GM21528 (cell line): ENCODE results near the gene NFX1.

Experiments
- ATAC-seq: cut with Tn5 transposase; IDR thresholded peaks from one replicate; pipeline ENCODE4 v1.9.1; 2021; ENCODE audit warnings: mild to moderate bottlenecking, moderate library complexity; ENCODE audit not compliant: unreplicated experiment, low FRiP score

Gene NFX1

DNA sequence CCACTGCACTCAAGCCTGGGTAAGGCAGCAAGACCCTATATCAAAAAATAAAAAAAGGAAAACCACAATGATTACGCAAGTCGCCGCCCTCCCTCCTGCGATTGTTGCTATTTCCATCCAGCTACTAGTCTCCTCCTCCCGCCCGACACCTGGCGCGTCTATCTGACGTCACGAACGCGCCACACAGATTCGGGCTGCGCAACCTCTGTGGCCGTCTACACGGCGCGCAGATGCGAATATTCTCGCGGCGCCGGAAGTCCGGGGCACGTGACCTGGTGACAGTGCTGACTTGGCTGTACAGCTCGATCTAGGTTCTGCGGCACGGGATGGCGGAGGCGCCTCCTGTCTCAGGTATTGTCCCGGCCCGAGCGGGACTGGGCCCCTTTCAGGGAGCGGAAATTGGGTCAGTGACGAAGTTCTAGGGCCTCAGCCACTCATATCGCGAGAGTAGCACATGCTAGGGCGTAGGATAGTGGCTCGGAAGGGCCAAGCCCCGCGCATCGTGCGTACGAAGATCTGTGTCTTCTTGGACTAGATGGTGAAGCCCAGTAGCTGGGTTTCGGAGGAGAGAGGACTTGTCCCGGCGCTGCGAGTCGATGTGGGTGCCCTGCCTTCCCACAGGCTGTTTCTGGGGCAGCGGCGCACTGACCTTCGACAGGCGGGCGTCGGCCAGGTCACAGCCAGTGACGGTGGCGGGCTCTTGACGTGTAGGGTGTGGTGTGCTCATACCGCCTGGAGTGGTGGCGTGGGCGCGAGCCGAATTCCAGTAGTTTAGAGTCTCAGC lies at the start of gene NFX1:
NFX1 (plus strand) TSS at position 270 of the 784 bp plus-strand sequence; CDS start at position 327, 57 bp downstream.
- peak; percentile 86 for ATAC-seq

DNA sequence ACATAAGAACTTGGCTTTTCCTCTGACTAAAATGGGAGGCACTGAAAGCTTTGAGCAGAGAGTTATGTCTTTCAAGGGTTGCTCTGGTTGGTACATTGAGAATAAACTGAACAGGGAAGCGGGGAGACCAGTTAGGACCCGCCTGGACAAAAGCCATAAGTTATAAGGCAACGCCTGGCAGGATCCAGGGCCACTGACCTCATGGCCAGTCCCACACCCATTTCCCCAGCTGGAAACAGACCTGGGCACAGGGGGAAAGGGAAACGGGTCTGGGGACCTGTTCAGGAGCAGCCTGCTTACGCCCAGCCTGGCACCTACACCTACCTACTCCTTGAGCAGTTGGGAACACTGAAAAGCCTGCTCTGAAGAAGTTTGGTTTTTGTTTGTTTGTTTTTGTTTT lies 49.0 kb upstream of the NFX1 start:
- ATAC-seq, result no peak

DNA sequence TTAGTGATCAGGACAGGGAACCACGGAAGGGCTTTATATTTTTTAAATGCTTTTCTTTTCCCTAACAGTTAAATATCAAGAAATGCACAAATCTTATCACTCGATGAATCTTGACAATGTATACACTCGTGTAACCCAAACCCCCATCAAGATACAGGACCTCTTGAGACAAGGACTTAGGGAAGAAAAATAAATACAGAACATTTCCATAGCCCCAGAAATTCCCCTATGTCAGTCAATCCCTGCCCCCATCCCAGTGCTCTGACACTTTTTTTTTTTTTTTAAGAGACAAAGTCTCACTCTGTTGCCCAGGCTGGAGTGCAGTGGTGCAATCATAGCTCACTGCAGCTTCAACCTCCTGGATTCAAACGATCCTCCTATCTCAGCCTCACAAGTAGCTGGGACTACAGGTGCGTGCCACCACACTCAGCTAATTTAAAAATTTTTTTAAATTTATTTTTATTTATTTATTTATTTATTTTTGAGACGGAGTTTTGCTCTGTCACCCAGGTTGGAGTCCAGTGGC lies 47.6 kb upstream of the NFX1 start:
- no peak for ATAC-seq

DNA sequence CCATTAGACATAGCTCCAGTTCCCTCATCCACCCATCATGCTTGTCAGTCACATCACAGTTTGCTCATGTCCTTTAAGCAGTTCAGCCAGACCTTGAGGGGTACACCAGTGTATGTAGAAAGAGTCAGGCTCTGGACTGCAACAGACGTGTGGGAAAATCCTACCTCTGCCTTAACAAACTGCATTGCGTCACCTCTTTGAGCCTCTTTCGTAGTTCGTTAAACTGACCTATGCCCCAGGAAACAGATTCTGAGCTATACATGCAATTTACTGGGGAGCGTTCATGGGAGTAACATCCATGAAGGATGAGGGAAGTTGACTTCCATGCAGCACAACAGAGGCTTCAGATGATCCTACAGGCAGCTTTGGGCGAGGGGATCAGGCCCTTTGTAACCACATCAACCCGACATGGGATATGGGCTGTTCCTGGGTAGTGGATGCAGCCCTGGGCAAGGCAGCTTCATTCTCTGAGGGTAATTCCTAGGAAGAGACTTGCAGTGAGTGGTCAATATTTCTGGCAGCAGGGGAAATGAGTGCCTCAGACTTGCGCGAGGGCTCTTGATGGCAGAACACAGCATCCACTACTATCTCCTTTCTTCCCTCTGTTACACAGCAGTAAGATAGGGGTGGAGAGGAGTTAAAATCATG lies 46.1 kb upstream of the NFX1 start:
- ATAC-seq, result no peak

DNA sequence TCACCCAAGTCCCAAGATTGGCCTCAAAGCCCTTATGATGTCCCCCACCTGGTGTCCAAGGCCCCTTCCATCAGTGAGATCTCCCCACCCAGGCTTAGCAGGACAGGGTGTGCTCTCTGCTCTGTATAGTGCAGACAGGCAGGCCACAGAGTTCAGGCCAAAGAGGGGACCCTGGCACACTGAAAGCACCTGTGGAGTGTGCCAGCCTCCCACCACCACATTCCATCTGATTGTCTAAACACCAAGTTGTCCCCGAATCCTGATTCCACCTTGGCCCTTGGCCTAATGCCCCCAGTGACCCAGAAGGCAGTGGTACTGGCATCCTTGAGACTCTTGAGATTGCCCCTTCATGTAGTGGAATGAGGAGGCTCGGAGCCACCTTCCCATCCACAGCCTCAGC lies 45.0 kb upstream of the NFX1 start:
- no peak for ATAC-seq

DNA sequence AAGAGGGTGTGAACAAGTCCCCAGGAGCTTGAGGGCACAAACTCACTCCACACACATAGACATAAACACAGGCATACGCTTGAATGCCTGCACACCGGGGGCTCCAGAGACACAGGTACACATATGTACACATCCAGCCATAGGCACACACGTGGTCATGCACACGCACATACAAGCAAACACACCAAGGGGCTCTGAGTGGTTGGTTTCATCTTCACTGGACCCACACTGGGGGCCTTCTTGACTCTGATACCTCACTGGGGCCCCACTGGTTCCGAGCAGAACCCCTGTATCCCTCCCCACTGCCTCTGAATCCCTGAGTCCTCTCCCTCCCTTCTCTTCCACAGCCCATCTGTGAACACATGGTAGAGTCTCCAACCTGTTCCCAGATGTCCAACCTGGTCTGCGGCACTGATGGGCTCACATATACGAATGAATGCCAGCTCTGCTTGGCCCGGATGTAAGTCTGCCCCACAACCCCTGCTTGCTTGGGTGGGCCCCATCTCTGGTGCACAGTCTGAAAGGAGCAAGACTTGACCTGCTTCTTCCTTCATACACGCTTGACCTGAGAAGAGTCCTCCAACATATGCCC lies 44.0 kb upstream of the NFX1 start:
- no peak for ATAC-seq

DNA sequence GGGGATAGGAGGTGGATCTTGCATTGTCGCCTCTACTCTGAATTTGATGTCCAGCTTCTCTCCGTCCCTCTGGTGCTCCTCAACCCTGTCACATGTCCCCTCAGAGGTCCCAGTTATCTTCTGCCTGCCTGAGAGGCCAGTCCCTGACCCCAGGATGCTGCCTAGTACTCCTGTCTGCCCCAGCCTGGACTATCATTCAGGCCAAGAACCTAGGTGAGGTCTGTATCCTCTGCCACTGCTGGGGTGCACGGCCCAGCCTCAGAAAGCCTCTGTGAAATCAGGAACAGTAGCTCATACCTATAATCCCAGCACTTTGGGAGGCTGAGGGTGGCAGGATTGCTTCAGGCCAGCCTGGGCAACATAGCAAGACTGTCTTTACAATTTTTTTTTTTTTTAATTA lies 41.7 kb upstream of the NFX1 start:
- no peak for ATAC-seq

DNA sequence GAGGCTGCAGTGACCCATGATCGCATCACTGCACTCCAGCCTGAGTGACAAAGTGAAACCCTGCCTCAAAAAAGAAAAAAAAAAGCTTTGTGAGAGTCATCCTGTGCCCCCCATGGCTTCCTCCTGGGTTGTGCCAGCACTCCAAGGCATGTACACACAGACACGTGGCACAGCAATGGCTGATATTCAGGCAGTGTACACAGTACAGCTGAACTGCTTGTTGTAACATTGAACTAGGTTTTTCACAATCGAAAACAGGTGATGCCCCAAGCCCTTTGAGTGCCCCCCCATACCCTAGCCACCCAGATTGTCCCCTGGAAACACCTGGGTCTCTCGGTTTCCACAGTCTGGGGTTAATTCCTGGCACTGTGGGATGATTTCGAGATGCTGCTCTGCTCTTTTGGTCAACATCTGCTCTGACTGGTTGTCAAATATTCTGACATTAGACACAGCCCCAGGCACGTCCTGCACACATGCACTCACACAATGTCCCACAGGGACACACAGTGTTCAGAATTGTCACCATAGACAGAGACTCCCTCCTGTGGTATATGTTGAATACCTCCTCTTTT lies 41.1 kb upstream of the NFX1 start:
- ATAC-seq, result peak; percentile 66

DNA sequence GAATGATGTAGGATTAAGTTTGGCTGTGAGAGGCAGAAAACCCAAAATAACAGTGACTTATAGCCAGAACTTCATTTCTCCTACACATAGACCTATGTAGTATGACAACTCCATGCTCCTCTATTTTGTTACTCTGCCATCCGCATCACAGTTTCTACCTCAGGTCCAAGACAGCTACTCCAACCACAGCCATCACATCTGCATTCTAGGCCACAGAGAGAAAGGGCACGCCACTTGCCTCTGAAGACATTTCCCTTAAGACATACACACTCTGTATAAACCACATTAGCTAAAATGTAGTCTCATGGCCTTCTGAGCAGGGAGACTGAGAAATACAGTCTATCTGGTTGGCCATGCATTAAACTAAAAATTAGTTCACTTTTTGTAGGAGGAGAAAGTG lies 40.3 kb upstream of the NFX1 start:
- ATAC-seq, result no peak

DNA sequence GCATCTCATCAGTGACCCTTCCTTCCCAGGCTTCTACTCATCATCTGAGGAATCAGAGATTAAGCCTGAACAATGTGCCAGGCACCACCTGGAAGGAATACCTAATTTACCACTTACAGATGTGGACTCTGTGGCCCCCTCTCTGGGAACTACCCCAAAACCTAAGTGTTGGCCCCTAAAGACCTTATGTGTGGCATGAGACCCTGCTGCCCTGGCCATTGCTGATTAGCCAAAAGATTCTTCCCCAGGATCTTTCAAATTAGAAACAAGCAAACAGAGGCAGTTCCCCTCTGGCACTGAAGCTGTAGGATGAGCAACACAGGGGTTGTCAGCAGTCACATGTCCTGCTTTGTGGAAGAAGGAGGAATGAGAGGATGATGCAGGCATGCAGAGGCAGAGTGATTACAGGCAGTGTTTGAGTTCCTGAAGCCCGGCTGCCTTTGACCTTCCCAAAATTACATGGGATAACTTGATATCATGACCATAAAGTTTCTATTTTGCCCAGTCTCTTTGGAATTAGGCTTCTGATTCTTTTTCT lies 39.8 kb upstream of the NFX1 start:
- no peak for ATAC-seq

DNA sequence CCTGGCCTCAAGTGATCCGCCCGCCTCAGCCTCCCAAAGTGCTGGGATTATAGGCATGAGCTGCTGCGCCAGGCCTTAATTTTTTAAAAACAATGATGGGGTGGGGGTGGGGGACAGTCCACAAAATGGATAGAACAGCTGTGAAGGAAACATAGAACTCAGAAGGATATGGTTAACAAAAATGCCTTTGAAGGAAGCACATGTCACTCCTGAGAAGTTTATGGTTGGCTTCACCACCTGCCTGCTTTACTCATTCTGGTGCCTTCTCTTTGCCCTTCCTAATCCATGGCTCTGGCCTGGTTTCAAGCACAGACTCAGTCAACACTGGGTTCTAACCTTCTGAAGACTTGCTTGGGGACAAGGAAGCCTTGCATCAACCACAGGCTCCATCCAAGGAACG lies 36.1 kb upstream of the NFX1 start:
- no peak for ATAC-seq

DNA sequence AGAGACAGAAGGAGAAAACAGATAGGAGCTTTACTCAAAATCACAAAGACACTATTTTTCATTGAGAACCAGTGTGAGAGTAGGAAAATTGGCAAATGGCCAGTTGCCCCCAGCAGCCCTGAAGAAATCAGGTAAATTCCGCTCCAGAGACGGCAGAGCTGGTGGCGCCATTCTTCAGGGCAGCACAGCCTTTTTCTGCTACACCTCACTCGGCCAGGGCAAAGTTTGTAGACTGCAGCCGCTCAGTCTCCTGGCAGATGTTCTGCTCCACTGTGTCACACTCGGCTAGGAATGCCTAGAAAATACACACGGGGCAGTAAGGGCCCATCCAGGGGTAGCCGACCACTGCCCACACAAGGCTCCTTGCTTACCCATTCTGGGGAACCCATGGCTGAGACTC lies 35.3 kb upstream of the NFX1 start:
- no peak for ATAC-seq

DNA sequence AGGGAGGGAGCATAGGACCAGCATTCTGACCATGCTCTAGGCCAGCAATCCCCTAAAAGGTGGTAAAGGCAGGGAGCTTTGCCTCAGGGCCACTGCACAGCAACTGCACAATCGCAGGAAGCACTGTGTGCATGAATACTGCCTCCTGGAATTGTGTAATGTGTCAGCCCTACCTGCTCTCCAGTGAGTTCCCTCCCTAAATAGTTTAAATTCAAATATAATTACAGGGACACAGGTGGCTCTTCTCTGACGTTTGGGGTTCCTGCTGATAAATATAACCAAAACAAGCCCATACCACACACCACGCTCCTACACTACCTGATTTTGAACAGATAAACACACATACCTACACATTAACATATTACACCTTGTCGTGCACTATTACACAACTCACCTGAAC lies 34.8 kb upstream of the NFX1 start:
- no peak for ATAC-seq

DNA sequence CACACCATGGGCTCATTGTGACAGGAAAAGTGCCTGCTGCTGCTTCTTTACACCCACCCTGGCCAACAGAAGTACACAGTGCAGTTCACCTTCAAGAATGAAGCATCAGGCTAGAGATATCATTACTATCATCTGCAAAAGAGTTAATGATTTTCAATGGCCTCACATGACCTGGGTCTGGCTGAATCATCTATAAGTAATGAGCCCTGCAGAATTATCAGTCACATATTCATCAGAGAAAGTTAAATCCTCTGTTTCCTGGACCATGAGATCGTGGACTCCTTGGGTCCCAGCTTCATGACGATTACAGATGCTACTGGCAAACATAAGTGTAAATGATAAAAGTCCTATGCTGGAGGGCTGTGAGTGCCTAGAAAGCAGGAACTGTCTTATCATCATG lies 34.1 kb upstream of the NFX1 start:
- no peak for ATAC-seq

DNA sequence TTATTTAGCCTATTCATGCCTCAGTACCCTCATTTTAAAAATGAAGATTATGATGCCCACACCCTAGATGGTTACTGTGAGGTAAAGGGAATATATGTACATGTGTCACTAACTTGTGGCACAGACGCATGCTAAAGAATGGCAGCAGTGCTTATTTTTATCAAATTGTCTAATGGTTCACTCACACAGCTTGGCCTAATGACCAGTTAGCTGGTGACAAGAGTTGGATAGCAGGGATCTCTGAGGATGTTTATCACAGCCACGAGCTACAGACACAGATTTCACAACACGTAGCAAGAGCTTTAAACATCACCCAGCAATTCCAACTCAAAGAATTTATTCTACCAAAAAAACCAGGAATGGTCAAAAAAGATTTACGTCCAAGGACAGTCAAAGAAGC lies 33.0 kb upstream of the NFX1 start:
- ATAC-seq, result no peak

DNA sequence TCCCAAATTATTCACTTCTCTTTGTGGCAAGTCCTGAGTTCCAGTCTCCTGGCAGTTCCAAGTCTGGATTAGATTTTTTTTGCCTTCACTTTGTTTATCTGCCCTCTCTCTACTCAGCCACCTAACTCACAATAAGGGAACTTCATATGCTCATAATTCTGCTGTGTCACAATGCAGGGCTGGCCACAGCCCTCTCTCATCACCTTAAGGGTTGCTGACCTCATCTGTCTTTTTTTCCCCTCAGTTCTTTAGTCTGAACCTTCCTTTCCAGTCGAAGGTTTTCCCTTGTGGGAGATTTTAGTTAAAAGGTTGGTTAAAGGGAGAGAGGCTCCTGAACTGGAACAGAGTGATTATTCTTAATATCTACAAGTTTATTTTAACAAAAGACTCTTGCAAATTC lies 29.9 kb upstream of the NFX1 start:
- ATAC-seq, result no peak

DNA sequence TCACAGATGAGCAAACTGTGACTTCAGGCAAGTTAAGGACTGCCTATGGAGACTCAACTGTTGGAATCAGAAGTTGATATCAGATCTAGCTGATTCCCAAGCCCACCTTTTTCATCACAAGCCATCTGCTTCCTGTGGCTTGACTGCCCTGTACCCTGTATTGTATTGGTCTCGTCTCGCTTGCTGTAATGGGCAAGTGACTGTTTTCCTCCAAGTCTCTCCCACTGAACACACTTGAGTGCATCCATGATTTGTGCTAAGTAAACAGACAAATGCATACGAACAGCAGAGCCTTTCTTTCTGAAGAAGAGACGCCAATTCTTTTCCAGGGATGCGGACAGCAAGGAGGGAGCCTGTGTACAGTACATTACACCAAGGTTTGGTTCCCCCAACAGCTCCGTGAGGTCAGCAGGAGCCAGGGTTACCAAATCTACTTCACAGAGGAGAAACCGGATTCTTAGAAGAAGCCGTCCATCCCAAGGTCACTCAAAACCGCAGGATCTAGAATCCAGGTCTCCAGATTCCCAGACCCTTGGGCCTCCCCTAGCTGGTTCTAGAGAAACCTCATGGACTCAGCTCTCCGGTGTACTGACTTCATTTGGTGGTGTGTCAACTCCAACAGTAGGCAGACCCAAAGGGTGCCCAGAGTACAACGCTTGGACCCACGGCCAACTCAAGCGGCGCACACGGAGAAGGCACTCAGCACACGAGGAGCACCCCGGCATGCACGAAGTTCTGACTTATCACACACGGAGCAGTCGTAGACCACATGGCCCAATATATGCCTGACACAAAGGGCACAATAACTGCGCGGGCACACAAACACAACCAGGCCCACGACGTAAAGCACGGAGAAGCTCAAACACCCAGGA lies 26.9 kb upstream of the NFX1 start:
- peak; percentile 1 for ATAC-seq

DNA sequence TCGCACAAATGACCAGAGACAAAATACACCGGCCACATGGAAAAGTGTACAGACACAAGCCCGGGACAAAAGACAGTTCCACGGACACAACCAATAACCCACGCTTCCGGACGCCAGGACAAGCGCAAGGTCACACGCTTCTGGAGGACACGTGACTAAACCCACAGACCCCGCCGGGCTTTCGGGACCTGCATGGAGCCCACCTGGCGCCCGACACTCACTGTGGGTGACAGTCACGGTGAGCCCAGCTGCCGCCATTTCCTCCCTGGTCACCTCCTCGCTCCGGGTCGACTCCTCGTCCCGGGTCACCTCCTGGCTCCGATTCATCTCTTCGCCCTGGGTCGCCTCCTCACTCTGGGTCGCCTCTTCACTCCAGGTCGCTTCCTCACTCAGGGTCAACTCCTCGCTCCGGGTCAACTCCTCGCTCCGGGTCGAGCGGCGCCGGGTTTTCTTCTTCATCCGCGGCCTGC lies 26.3 kb upstream of the NFX1 start:
- peak; percentile 28 for ATAC-seq

DNA sequence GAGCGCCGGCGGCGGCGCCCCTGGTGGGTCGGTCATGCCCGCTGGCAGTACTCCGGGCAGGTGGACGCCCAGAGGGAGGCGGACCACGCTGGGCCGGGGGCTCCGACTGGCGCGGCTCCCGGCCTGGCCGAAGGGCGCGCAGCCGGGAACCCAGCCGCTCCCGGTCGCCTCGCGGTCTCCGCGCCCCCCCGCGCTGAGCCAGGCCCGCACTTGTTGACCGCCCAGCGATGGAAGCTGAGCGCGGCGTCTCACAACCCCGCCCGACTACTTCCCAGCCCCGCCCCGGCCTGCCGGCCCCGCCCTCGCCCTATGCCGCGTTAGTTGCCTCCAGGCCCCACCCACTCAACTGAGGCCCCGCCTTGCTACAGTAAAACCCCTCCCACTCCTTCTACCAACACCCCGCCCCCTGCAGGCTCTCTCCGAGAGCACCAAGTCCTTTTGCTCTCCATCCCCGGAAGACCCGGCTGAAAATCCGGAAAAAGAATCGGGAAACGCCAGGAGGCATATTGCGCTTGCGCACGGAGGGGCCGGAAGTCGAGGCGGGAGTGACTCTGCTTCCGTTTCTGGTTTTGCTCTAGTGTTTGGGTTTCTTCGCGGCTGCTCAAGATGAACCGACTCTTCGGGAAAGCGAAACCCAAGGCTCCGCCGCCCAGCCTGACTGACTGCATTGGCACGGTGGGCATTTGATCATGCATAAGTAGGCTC lies 25.7 kb upstream of the NFX1 start, which contains the start of the genes BAG1 and CHMP5:
BAG1 (minus strand) TSS at position 236 of the 705 bp plus-strand sequence.
CHMP5 (plus strand) TSS at position 577 of the 705 bp plus-strand sequence; CDS start at position 607, 30 bp downstream.
- ATAC-seq, result peak; percentile 86
